ENCODE measurements around the gene INSR.
A peak's percentile ranks its signal among the peaks of the same experiment; 100 is the strongest.
"Not testable (repeated sequence)": the region's sequence is repeated elsewhere in the genome, so short reads cannot be mapped to it uniquely, and the experiment has no call there.

INSR gene

GRCh38 chr19:7258041-7258839, 36.0 kb downstream of the INSR start:
- DNase-seq (ENCODE audit: low read depth, low spot score) = no peak

- peak; percentile 77 for DNase-seq (ENCODE audit: low read depth, low spot score)
Observed at GRCh38 chr19:7257148-7258040, 36.8 kb downstream of the INSR start.

GRCh38 chr19:7255631-7256030, 38.6 kb downstream of the INSR start:
- no peak for DNase-seq (ENCODE audit: low read depth, low spot score)

GRCh38 chr19:7255119-7255518, 39.1 kb downstream of the INSR start:
- no peak for DNase-seq (ENCODE audit: low read depth, low spot score)

- DNase-seq (ENCODE audit: low read depth, low spot score) = no peak
Observed at GRCh38 chr19:7254590-7254989, 39.6 kb downstream of the INSR start.

- DNase-seq (ENCODE audit: low read depth, low spot score) = no peak
Observed at GRCh38 chr19:7252364-7252763, 41.9 kb downstream of the INSR start.

- DNase-seq (ENCODE audit: low read depth, low spot score) = no peak
Observed at GRCh38 chr19:7251494-7251893, 42.7 kb downstream of the INSR start.

- no peak for DNase-seq (ENCODE audit: low read depth, low spot score)
Observed at GRCh38 chr19:7250951-7251350, 43.3 kb downstream of the INSR start.

GRCh38 chr19:7250057-7250596, 44.1 kb downstream of the INSR start:
- no peak for DNase-seq (ENCODE audit: low read depth, low spot score)

- no peak for DNase-seq (ENCODE audit: low read depth, low spot score)
Observed at GRCh38 chr19:7247155-7247554, 47.1 kb downstream of the INSR start.

- DNase-seq (ENCODE audit: low read depth, low spot score) = no peak
Observed at GRCh38 chr19:7246601-7247000, 47.6 kb downstream of the INSR start.

GRCh38 chr19:7242601-7243258, 51.5 kb downstream of the INSR start:
- peak; percentile 64 for DNase-seq (ENCODE audit: low read depth, low spot score)

GRCh38 chr19:7238051-7238450, 56.2 kb downstream of the INSR start:
- DNase-seq (ENCODE audit: low read depth, low spot score) = no peak

- DNase-seq (ENCODE audit: low read depth, low spot score) = no peak
Observed at GRCh38 chr19:7236153-7236552, 58.1 kb downstream of the INSR start.

GRCh38 chr19:7230826-7231225, 63.4 kb downstream of the INSR start:
- DNase-seq (ENCODE audit: low read depth, low spot score) = no peak

- no peak for DNase-seq (ENCODE audit: low read depth, low spot score)
Observed at GRCh38 chr19:7229735-7230134, 64.5 kb downstream of the INSR start.

GRCh38 chr19:7228935-7229541, 65.2 kb downstream of the INSR start:
- DNase-seq (ENCODE audit: low read depth, low spot score) = no peak

GRCh38 chr19:7227735-7228134, 66.5 kb downstream of the INSR start:
- no peak for DNase-seq (ENCODE audit: low read depth, low spot score)

GRCh38 chr19:7227149-7227548, 67.1 kb downstream of the INSR start:
- DNase-seq (ENCODE audit: low read depth, low spot score) = not testable (repeated sequence)

- peak; percentile 21 for DNase-seq (ENCODE audit: low read depth, low spot score)
Observed at GRCh38 chr19:7226739-7227138, 67.5 kb downstream of the INSR start.

- DNase-seq (ENCODE audit: low read depth, low spot score) = no peak
Observed at GRCh38 chr19:7225741-7226140, 68.5 kb downstream of the INSR start.

GRCh38 chr19:7224995-7225394, 69.2 kb downstream of the INSR start:
- no peak for DNase-seq (ENCODE audit: low read depth, low spot score)

Data from astrocyte of the hippocampus (primary cell).